ENCODE data around the gene CFDP1. TPM values are rescaled to one million over a fixed set of nuclear protein-coding genes. Genes with fewer than 3 reads are reported as not detected.

CFDP1 gene
- total RNA-seq, 2 donors from 2014 or later = 88.7 to 117 TPM

DNA sequence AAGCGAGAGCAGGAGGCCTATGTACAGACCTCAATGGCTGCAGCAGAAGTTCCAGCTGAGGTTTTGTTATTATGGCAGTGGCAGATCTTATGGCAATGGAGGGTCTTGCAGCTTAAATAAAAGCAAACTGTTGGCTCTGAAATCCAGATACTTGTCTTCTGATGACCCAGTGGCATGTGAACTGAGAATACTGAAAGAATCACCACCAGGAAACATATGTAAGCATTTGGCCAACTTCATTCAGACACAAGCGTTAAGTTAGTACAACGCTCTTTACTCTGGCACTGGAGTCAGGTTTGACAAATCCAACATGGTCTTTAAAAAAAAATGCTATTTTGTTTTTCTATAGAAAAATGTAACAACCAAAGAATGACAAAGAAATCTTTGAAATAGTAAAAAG, 70.5 kb downstream of the CFDP1 start:
- no peak overlapping the region for H3K4me3 ChIP-seq (ENCODE audit: low read length)
- H3K27ac ChIP-seq (ENCODE audit: low read depth, low read length) = no peak overlapping the region
- peaks cover 24% of the 10 kb centered on the region for H3K36me3 ChIP-seq (ENCODE audit: control insufficient read depth, insufficient read depth, low read length)
- Mint-ChIP-seq H3K9me3 (no peaks in the 10 kb centered on the region), H3K27me3 (ENCODE audit: insufficient read depth) (no peaks in the 10 kb centered on the region), H3K4me1 (no peaks in the 10 kb centered on the region), H3K36me3 (ENCODE audit: low read depth) (peaks cover 34% of the 10 kb centered on the region), H3K27ac (no peak overlapping the region), H3K4me3 (no peak overlapping the region)
- DNase-seq = no peak
- H3K4me1 ChIP-seq (ENCODE audit: control insufficient read depth, insufficient read depth, low read length) = no peaks in the 10 kb centered on the region
- 97% methylated on average over 3 of the region's 3 CpGs; no CpG with 5 or more reads in 1 of the 2 experiments for WGBS, 2 experiments (ENCODE audit: insufficient coverage in 1 of 2, insufficient read length in 1 of 2)
- no peak overlapping the region for H3K9ac ChIP-seq (ENCODE audit: extremely low read depth, low read length, poor library complexity, severe bottlenecking)
- TF ChIP-seq, protein P1, sequence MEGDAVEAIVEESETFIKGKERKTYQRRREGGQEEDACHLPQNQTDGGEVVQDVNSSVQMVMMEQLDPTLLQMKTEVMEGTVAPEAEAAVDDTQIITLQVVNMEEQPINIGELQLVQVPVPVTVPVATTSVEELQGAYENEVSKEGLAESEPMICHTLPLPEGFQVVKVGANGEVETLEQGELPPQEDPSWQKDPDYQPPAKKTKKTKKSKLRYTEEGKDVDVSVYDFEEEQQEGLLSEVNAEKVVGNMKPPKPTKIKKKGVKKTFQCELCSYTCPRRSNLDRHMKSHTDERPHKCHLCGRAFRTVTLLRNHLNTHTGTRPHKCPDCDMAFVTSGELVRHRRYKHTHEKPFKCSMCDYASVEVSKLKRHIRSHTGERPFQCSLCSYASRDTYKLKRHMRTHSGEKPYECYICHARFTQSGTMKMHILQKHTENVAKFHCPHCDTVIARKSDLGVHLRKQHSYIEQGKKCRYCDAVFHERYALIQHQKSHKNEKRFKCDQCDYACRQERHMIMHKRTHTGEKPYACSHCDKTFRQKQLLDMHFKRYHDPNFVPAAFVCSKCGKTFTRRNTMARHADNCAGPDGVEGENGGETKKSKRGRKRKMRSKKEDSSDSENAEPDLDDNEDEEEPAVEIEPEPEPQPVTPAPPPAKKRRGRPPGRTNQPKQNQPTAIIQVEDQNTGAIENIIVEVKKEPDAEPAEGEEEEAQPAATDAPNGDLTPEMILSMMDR (conservative IDR thresholded peaks at IDR 0.05) = no peak
- H3K27me3 ChIP-seq (ENCODE audit: control insufficient read depth, insufficient read depth, low read length, poor library complexity, severe bottlenecking) = no peaks in the 10 kb centered on the region
- H3K9me3 ChIP-seq (ENCODE audit: control insufficient read depth, low read length) = no peaks in the 10 kb centered on the region

DNA sequence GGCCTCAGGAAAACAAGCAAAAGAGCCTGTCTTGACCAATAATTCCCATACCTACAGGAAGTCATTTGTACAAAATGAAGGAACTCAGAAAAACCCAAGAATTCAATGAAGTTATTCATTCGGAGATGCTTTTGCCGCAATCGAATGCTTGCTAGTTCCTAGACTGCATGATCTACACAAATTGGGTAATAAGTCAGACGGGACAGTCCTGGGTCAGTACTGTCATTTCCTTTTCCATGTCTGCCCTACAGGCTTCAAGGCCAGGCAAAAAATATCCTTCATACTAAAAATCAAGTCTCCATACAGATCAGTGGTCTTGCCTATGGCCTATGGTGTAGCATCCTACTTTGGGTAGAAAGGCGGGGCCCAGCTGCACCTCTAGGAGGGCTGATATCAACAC, 71.4 kb downstream of the CFDP1 start:
- H3K4me3 Mint-ChIP-seq = no peak overlapping the region
- H3K9me3 ChIP-seq (ENCODE audit: control insufficient read depth, low read length) = no peaks in the 10 kb centered on the region
- no peaks in the 10 kb centered on the region for H3K27me3 Mint-ChIP-seq (ENCODE audit: insufficient read depth)

GRCh38 chr16:75354170-75354569, 79.1 kb downstream of the CFDP1 start:
- H3K9me3 Mint-ChIP-seq = no peaks in the 10 kb centered on the region
- no peaks in the 10 kb centered on the region for H3K27me3 Mint-ChIP-seq (ENCODE audit: insufficient read depth)
- no peaks in the 10 kb centered on the region for H3K4me1 Mint-ChIP-seq
- Histone ChIP-seq H3K27ac (ENCODE audit: low read depth, low read length) (no peak overlapping the region), H3K9ac (ENCODE audit: extremely low read depth, low read length, poor library complexity, severe bottlenecking) (no peak overlapping the region), H3K9me3 (ENCODE audit: control insufficient read depth, low read length) (no peaks in the 10 kb centered on the region), H3K4me3 (ENCODE audit: low read length) (no peak overlapping the region), H3K36me3 (ENCODE audit: control insufficient read depth, insufficient read depth, low read length) (peaks cover 10% of the 10 kb centered on the region), H3K4me1 (ENCODE audit: control insufficient read depth, insufficient read depth, low read length) (no peaks in the 10 kb centered on the region), H3K27me3 (ENCODE audit: control insufficient read depth, insufficient read depth, low read length, poor library complexity, severe bottlenecking) (no peaks in the 10 kb centered on the region)
- TF ChIP-seq, protein P1 (conservative IDR thresholded peaks at IDR 0.05) = no peak
- H3K27ac Mint-ChIP-seq = no peak overlapping the region
- no peak overlapping the region for H3K4me3 Mint-ChIP-seq
- H3K36me3 Mint-ChIP-seq (ENCODE audit: low read depth) = peaks cover 18% of the 10 kb centered on the region
- 98 to 100% methylated on average over 2 to 3 of the region's 3 CpGs for WGBS, 2 experiments (ENCODE audit: insufficient coverage in 1 of 2, insufficient read length in 1 of 2)
- DNase-seq = no peak

More for the DNA sequence above, 71.4 kb downstream of the CFDP1 start:
- Histone ChIP-seq H3K4me1 (ENCODE audit: control insufficient read depth, insufficient read depth, low read length) (no peaks in the 10 kb centered on the region), H3K36me3 (ENCODE audit: control insufficient read depth, insufficient read depth, low read length) (peaks cover 24% of the 10 kb centered on the region), H3K27me3 (ENCODE audit: control insufficient read depth, insufficient read depth, low read length, poor library complexity, severe bottlenecking) (no peaks in the 10 kb centered on the region), H3K27ac (ENCODE audit: low read depth, low read length) (no peak overlapping the region), H3K4me3 (ENCODE audit: low read length) (no peak overlapping the region), H3K9ac (ENCODE audit: extremely low read depth, low read length, poor library complexity, severe bottlenecking) (no peak overlapping the region)
- WGBS, 2 experiments (ENCODE audit: insufficient coverage in 1 of 2, insufficient read length in 1 of 2) = 94 to 98% methylated on average over 4 to 5 of the region's 5 CpGs
- Mint-ChIP-seq H3K27ac (no peak overlapping the region), H3K4me1 (no peaks in the 10 kb centered on the region), H3K36me3 (ENCODE audit: low read depth) (peaks cover 33% of the 10 kb centered on the region), H3K9me3 (no peaks in the 10 kb centered on the region)
- TF ChIP-seq, protein P1 (conservative IDR thresholded peaks at IDR 0.05) = no peak
- DNase-seq = no peak

Data from endodermal cell (in vitro differentiated cells).